Mesenchymal stem cell (in vitro differentiated cells and primary cell): ENCODE measurements around the gene PATZ1.

ENCODE experiments used
- DNase-seq: peaks from one replicate; pipeline ENCODE4 v3.0.0-alpha.2; 2013
- H2AFZ ChIP-seq: one replicate; pipeline ENCODE4 v1.6.1; 2013; ENCODE audit warnings: low read depth, mild to moderate bottlenecking, control low read depth, inconsistent platforms, low read length, moderate library complexity
- H2AK5ac ChIP-seq: 2 replicates; pipeline ENCODE4 v1.6.1; 2013; ENCODE audit warnings: low read length, moderate library complexity, mild to moderate bottlenecking, inconsistent platforms; ENCODE audit not compliant: severe bottlenecking
- H2BK120ac ChIP-seq: one replicate; pipeline ENCODE4 v1.6.1; 2013; ENCODE audit warnings: low read depth, mild to moderate bottlenecking, inconsistent platforms, low read length, moderate library complexity
- H2BK12ac ChIP-seq, 2 experiments: one replicate each; pipeline ENCODE4 v1.6.1; 2013; ENCODE audit warnings: inconsistent platforms in 2 of 2, low read length in 2 of 2, mild to moderate bottlenecking in 2 of 2, moderate library complexity in 2 of 2, control low read depth in 1 of 2
- H2BK15ac ChIP-seq: one replicate; pipeline ENCODE4 v1.6.1; 2013; ENCODE audit warnings: mild to moderate bottlenecking, low read depth, inconsistent platforms; ENCODE audit not compliant: poor library complexity, severe bottlenecking
- H2BK5ac ChIP-seq: 2 replicates; pipeline ENCODE4 v1.6.1; 2013; ENCODE audit warnings: low read depth, mild to moderate bottlenecking, low read length, control low read depth, inconsistent platforms; ENCODE audit not compliant: poor library complexity, severe bottlenecking
- H3K14ac ChIP-seq, 2 experiments: one replicate each; pipeline ENCODE4 v1.6.1; 2013; ENCODE audit warnings: inconsistent platforms in 2 of 2, low read length in 2 of 2, control low read depth in 1 of 2, mild to moderate bottlenecking in 1 of 2, moderate library complexity in 1 of 2
- H3K18ac ChIP-seq, 2 experiments: one replicate each; pipeline ENCODE4 v1.6.1; 2013; ENCODE audit warnings: inconsistent platforms in 2 of 2, low read length in 2 of 2, control low read depth in 1 of 2, low read depth in 1 of 2, mild to moderate bottlenecking in 1 of 2
- H3K23ac ChIP-seq, 2 experiments: one replicate each; pipeline ENCODE4 v1.6.1; 2013; ENCODE audit warnings: inconsistent platforms in 2 of 2, low read length in 2 of 2, mild to moderate bottlenecking in 2 of 2, moderate library complexity in 2 of 2, control low read depth in 1 of 2
- H3K27ac ChIP-seq: 2 replicates; pipeline ENCODE4 v1.5.1; 2013; ENCODE audit warnings: mild to moderate bottlenecking, moderate library complexity, low read length, control low read depth, inconsistent platforms; ENCODE audit not compliant: poor library complexity, severe bottlenecking
- H3K27me3 ChIP-seq, 2 experiments: 2 replicates each; pipeline versions ENCODE4 v1.6.1 to v1.7.0; 2013; ENCODE audit warnings: low read length in 2 of 2, mild to moderate bottlenecking in 2 of 2, moderate library complexity in 2 of 2, control low read depth in 1 of 2, inconsistent platforms in 1 of 2; ENCODE audit not compliant: control insufficient read depth in 1 of 2, insufficient read depth in 1 of 2
- H3K36me3 ChIP-seq, 2 experiments: 2 replicates each; pipeline versions ENCODE4 v1.6.1 to v1.7.0; 2013; ENCODE audit warnings: low read length in 2 of 2, control low read depth in 1 of 2, inconsistent platforms in 1 of 2, low read depth in 1 of 2, mild to moderate bottlenecking in 1 of 2; ENCODE audit not compliant: insufficient read depth in 2 of 2, control insufficient read depth in 1 of 2
- H3K4ac ChIP-seq, 2 experiments: one replicate each; pipeline ENCODE4 v1.6.1; 2013; ENCODE audit warnings: inconsistent platforms in 2 of 2, low read length in 2 of 2, mild to moderate bottlenecking in 2 of 2, moderate library complexity in 2 of 2, control low read depth in 1 of 2, low read depth in 1 of 2
- H3K4me1 ChIP-seq: 2 replicates; pipeline ENCODE4 v1.6.1; 2013; ENCODE audit warnings: low read depth, low read length, control low read depth; ENCODE audit not compliant: control insufficient read depth, insufficient read depth
- H3K4me2 ChIP-seq: 2 replicates; pipeline ENCODE4 v1.6.1; 2013; ENCODE audit warnings: low read length, mild to moderate bottlenecking, inconsistent platforms; ENCODE audit not compliant: poor library complexity, severe bottlenecking
- H3K4me3 ChIP-seq, 2 experiments: 2 replicates each; pipeline versions ENCODE4 v1.5.1 to v1.7.0; 2013; ENCODE audit warnings: low read length in 2 of 2, mild to moderate bottlenecking in 2 of 2, control low read depth in 1 of 2, low read depth in 1 of 2; ENCODE audit not compliant: insufficient read depth in 1 of 2
- H3K79me1 ChIP-seq: replicated peaks from 2 replicates; pipeline ENCODE4 v1.6.1; 2013; ENCODE audit warnings: mild to moderate bottlenecking, control low read depth, low read length, inconsistent platforms; ENCODE audit not compliant: poor library complexity, severe bottlenecking
- H3K9ac ChIP-seq: 2 replicates; pipeline ENCODE4 v1.7.0; 2013; ENCODE audit warnings: mild to moderate bottlenecking, low read length, moderate library complexity
- H3K9me3 ChIP-seq: 2 replicates; pipeline ENCODE4 v1.7.0; 2013; ENCODE audit warnings: mild to moderate bottlenecking, low read length; ENCODE audit not compliant: control insufficient read depth
- H4K8ac ChIP-seq: one replicate; pipeline ENCODE4 v1.6.1; 2013; ENCODE audit warnings: inconsistent platforms, mild to moderate bottlenecking, low read length, moderate library complexity
- H4K91ac ChIP-seq: one replicate; pipeline ENCODE4 v1.6.1; 2013; ENCODE audit warnings: mild to moderate bottlenecking, low read length, inconsistent platforms
- WGBS: methylation state at CpG from one replicate; pipeline ENCODE4 v1.1.7; 2013; ENCODE audit warnings: mixed read lengths; 5-methylcytosine and 5-hydroxymethylcytosine counted together

Gene PATZ1

DNA sequence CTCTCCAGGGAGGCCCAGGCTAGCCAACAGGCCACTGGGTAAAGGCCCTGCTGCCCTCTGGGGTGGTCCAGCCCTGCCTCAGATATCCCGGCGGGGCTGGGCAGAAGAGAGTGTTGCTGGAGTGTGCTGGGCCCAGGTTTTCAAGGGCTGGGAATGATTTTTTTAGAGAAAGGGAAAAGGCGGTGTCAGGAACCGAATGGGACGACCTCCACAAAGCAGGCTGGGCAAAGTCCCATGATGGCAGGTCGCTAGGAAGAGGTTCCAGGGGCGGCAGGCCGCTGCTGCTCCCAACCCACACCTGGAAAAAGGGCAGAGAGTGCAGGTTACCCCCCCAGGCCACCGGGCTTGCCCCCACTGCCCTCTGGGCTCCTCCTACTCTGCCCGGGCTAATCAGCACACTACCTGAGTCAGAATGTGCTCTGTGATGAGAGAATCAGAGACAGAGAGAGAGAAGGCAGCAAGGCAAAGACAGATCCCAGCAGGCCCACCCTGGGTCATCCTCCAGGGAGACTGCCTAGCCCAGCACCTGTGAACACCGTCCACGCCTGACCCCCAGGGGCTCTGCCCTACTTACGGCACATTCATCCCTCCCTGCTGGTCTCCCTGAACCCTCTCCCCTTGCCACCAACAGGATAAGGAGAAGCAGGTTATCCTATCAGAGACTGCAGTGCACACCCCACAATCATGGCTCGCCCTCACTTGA is 4.6 kb downstream of the PATZ1 start:
- 98% methylated on average over 13 of the region's 14 CpGs for WGBS
- no peak overlapping the region for H3K23ac ChIP-seq

GRCh38 chr22:31340765-31341247 is 5.3 kb downstream of the PATZ1 start:
- Histone ChIP-seq H3K18ac (no peak overlapping the region), H2BK120ac (no peak overlapping the region), H3K9ac (no peak overlapping the region), H2BK5ac (no peak overlapping the region), H3K36me3 (peaks cover 46 to 53% of the 10 kb centered on the region in 2 experiments), H3K23ac (no peak overlapping the region), H3K27me3 (no peaks in the 10 kb centered on the region), H2AK5ac (no peak overlapping the region), H3K4me1 (peaks cover 38% of the 10 kb centered on the region), H3K4me2 (no peak overlapping the region), H4K91ac (no peak overlapping the region), H3K4ac (no peak overlapping the region), H4K8ac (no peak overlapping the region), H3K9me3 (no peaks in the 10 kb centered on the region), H2BK15ac (peak overlapping the region; percentile 37), H3K4me3 (no peak overlapping the region), H3K79me1 (peaks cover 44% of the 10 kb centered on the region), H2BK12ac (no peak overlapping the region), H3K14ac (no peak overlapping the region), H2AFZ (no peak overlapping the region), H3K27ac (no peak overlapping the region)
- 39% methylated on average over 2 of the region's 2 CpGs for WGBS
- no peak for DNase-seq

More for the DNA sequence above, 4.6 kb downstream of the PATZ1 start:
- no peak overlapping the region for H2BK5ac ChIP-seq
- no peak overlapping the region for H3K4ac ChIP-seq
- H2BK12ac ChIP-seq: no peak overlapping the region
- peaks cover 44% of the 10 kb centered on the region for H3K79me1 ChIP-seq
- H3K27me3 ChIP-seq: no peaks in the 10 kb centered on the region
- H3K4me3 ChIP-seq: no peak overlapping the region
- H3K4me1 ChIP-seq: peaks cover 38% of the 10 kb centered on the region
- no peak overlapping the region for H3K18ac ChIP-seq
- H2AK5ac ChIP-seq: no peak overlapping the region
- no peak overlapping the region for H3K27ac ChIP-seq
- no peak overlapping the region for H2AFZ ChIP-seq
- H3K9ac ChIP-seq: no peak overlapping the region
- H2BK15ac ChIP-seq: peak overlapping the region; percentile 37
- peaks cover 44 to 53% of the 10 kb centered on the region in 2 experiments for H3K36me3 ChIP-seq
- H3K14ac ChIP-seq: no peak overlapping the region
- H4K91ac ChIP-seq: no peak overlapping the region
- H3K4me2 ChIP-seq: no peak overlapping the region
- H2BK120ac ChIP-seq: no peak overlapping the region
- no peak for DNase-seq
- H3K9me3 ChIP-seq: no peaks in the 10 kb centered on the region
- H4K8ac ChIP-seq: no peak overlapping the region

GRCh38 chr22:31340360-31340759 is 5.8 kb downstream of the PATZ1 start:
- H3K9ac ChIP-seq: no peak overlapping the region
- WGBS: 100% methylated on average over 5 of the region's 6 CpGs
- H3K36me3 ChIP-seq: peaks cover 51 to 58% of the 10 kb centered on the region in 2 experiments
- no peak overlapping the region for H2AFZ ChIP-seq
- DNase-seq: no peak
- H2BK15ac ChIP-seq: no peak overlapping the region
- no peak overlapping the region for H3K14ac ChIP-seq
- no peak overlapping the region for H3K4me3 ChIP-seq
- no peak overlapping the region for H3K23ac ChIP-seq
- no peaks in the 10 kb centered on the region for H3K9me3 ChIP-seq
- no peak overlapping the region for H4K91ac ChIP-seq
- H3K27ac ChIP-seq: no peak overlapping the region
- no peak overlapping the region for H2AK5ac ChIP-seq
- H4K8ac ChIP-seq: no peak overlapping the region
- no peak overlapping the region for H3K18ac ChIP-seq
- H3K27me3 ChIP-seq: no peaks in the 10 kb centered on the region
- H3K4me1 ChIP-seq: peaks cover 37% of the 10 kb centered on the region
- H3K4me2 ChIP-seq: no peak overlapping the region
- H3K4ac ChIP-seq: no peak overlapping the region
- H2BK12ac ChIP-seq: no peak overlapping the region
- peaks cover 48% of the 10 kb centered on the region for H3K79me1 ChIP-seq
- no peak overlapping the region for H2BK120ac ChIP-seq
- no peak overlapping the region for H2BK5ac ChIP-seq

DNA sequence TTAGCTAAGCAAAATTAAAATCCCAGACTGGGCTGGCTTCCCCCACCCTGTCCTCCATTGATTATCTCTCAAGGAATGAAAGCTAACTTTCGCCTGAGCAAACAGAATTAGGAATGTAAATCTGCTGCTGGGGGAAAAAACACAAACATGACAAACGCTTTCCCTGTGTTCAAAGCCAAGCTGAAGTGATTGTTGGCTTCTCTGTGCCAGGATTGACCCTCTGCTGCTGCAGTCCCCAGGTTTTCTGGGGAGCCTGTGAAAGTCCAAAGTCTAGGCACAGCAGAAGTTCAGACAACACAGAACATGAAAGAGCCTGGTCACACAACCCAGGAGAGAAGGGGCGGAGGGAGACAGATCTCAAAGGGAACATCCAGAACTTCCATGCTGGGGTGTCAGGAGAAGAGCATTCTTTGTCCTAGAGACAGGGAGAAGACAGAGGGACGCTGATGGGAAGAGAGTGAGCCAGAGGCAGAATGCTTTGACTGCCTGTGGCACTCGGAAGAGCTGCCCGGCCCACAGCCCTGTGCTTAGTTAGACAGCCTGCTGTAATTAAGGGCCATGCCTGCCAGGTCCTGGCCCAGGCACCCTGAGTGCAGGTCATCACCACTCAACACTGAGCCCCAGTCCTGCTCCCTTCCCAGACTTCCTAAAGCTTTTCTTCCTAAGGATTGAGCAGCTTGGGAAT is 6.9 kb downstream of the PATZ1 start:
- Histone ChIP-seq H3K36me3 (peaks cover 58 to 59% of the 10 kb centered on the region in 2 experiments), H2BK12ac (no peak overlapping the region)
- WGBS: 98% methylated on average over 6 of the region's 6 CpGs

More for the DNA sequence above, 6.9 kb downstream of the PATZ1 start:
- Histone ChIP-seq H3K18ac (no peak overlapping the region), H3K23ac (no peak overlapping the region), H3K4me1 (peaks cover 26% of the 10 kb centered on the region), H3K14ac (peak overlapping the region in 1 of 2 experiments; percentile 2), H3K27me3 (no peaks in the 10 kb centered on the region), H2AK5ac (no peak overlapping the region), H3K9me3 (no peaks in the 10 kb centered on the region), H2BK5ac (no peak overlapping the region), H3K4me3 (no peak overlapping the region), H4K8ac (no peak overlapping the region), H3K4ac (no peak overlapping the region), H3K4me2 (no peak overlapping the region), H3K27ac (no peak overlapping the region), H2AFZ (no peak overlapping the region), H3K9ac (no peak overlapping the region), H2BK120ac (no peak overlapping the region), H2BK15ac (no peak overlapping the region), H4K91ac (no peak overlapping the region), H3K79me1 (peaks cover 48% of the 10 kb centered on the region)
- no peak for DNase-seq
